Loucy (cell line): ENCODE results near the gene ANXA11.
"Not testable (repeated sequence)": the region's sequence is repeated elsewhere in the genome, so short reads cannot be mapped to it uniquely, and the experiment has no call there.

ENCODE experiments used
- H2AFZ ChIP-seq: fragments of 200-600 bp; sonication (generic); 2 replicates; pipeline ENCODE4 v1.6.0; 2016; ENCODE audit warnings: antibody characterized with exemption, mild to moderate bottlenecking, low read length, moderate library complexity
- H3F3A ChIP-seq: fragments of 200-600 bp; 2 replicates; pipeline ENCODE4 v1.6.0; 2016; ENCODE audit warnings: antibody characterized with exemption, low read depth, mild to moderate bottlenecking
- H3K27me3 ChIP-seq: fragments of 200-600 bp; sonication (generic); 2 replicates; pipeline ENCODE4 v1.6.1; 2014; ENCODE audit warnings: low read length, mild to moderate bottlenecking; ENCODE audit not compliant: insufficient read depth, poor library complexity, severe bottlenecking
- H3K36me3 ChIP-seq: fragments of 200-600 bp; sonication (generic); 2 replicates; pipeline ENCODE4 v1.6.1; 2016; ENCODE audit warnings: low read length; ENCODE audit not compliant: insufficient read depth
- H3K4me1 ChIP-seq: fragments of 200-600 bp; sonication (generic); 2 replicates; pipeline ENCODE4 v1.5.1; 2014; ENCODE audit warnings: low read length, mild to moderate bottlenecking; ENCODE audit not compliant: insufficient read depth, poor library complexity, severe bottlenecking
- H3K4me2 ChIP-seq: fragments of 200-600 bp; sonication (generic); 2 replicates; pipeline ENCODE4 v1.6.0; 2014; ENCODE audit warnings: antibody characterized with exemption, low read length, low read depth, mild to moderate bottlenecking; ENCODE audit not compliant: poor library complexity, severe bottlenecking
- H3K4me3 ChIP-seq: fragments of 200-600 bp; sonication (generic); 2 replicates; pipeline ENCODE4 v1.5.1; 2014; ENCODE audit warnings: low read length, mild to moderate bottlenecking, mixed read lengths; ENCODE audit not compliant: poor library complexity, severe bottlenecking
- H3K79me2 ChIP-seq: fragments of 200-600 bp; sonication (generic); 2 replicates; pipeline ENCODE4 v1.6.1; 2014; ENCODE audit warnings: low read length; ENCODE audit not compliant: insufficient read depth
- H3K9ac ChIP-seq: fragments of 200-600 bp; sonication (generic); 2 replicates; pipeline ENCODE4 v1.6.0; 2014; ENCODE audit warnings: mild to moderate bottlenecking, low read depth, low read length, moderate library complexity; ENCODE audit not compliant: poor library complexity, severe bottlenecking
- H3K9me2 ChIP-seq: fragments of 200-600 bp; sonication (generic); replicated peaks from 2 replicates; pipeline ENCODE4 v1.6.1; 2016; ENCODE audit warnings: low read depth, low read length, mixed read lengths
- H3K9me3 ChIP-seq: fragments of 200-600 bp; sonication (generic); 2 replicates; pipeline ENCODE4 v1.6.1; 2014; ENCODE audit warnings: mild to moderate bottlenecking, antibody characterized with exemption, low read length, low read depth; ENCODE audit not compliant: insufficient read depth
- H4K20me1 ChIP-seq: fragments of 200-600 bp; sonication (generic); 2 replicates; pipeline ENCODE4 v1.6.0; 2014; ENCODE audit warnings: antibody characterized with exemption, low read length, mild to moderate bottlenecking; ENCODE audit not compliant: insufficient read depth, poor library complexity, severe bottlenecking

The ANXA11 gene

GRCh38 chr10:80236457-80236856 is 31.1 kb upstream of the ANXA11 start:
- H3K9me2 ChIP-seq, H3K4me2 ChIP-seq, H3F3A ChIP-seq, H3K9me3 ChIP-seq, H4K20me1 ChIP-seq, H3K9ac ChIP-seq, H2AFZ ChIP-seq, H3K36me3 ChIP-seq, H3K4me1 ChIP-seq, H3K4me3 ChIP-seq, H3K79me2 ChIP-seq, H3K27me3 ChIP-seq: not testable (repeated sequence)

GRCh38 chr10:80234331-80235235 is 29.2 kb upstream of the ANXA11 start:
- not testable (repeated sequence) for H2AFZ ChIP-seq, H3K4me2 ChIP-seq, H3F3A ChIP-seq, H3K9me2 ChIP-seq, H3K9me3 ChIP-seq, H3K4me3 ChIP-seq, H3K36me3 ChIP-seq, H4K20me1 ChIP-seq, H3K79me2 ChIP-seq, H3K27me3 ChIP-seq, H3K9ac ChIP-seq, H3K4me1 ChIP-seq

- not testable (repeated sequence) for H3K9me3 ChIP-seq, H3K4me1 ChIP-seq, H3K9ac ChIP-seq, H3K9me2 ChIP-seq, H3F3A ChIP-seq, H3K27me3 ChIP-seq, H3K4me2 ChIP-seq, H3K79me2 ChIP-seq, H2AFZ ChIP-seq, H3K36me3 ChIP-seq, H4K20me1 ChIP-seq, H3K4me3 ChIP-seq
Measured at GRCh38 chr10:80233871-80234270, 28.5 kb upstream of the ANXA11 start.

- not testable (repeated sequence) for H3K36me3 ChIP-seq
Measured at GRCh38 chr10:80226723-80227122, 21.4 kb upstream of the ANXA11 start.

GRCh38 chr10:80223031-80223419 is 17.7 kb upstream of the ANXA11 start:
- not testable (repeated sequence) for H3K36me3 ChIP-seq, H3F3A ChIP-seq, H3K4me2 ChIP-seq, H3K4me3 ChIP-seq, H3K9me3 ChIP-seq, H3K4me1 ChIP-seq, H3K9me2 ChIP-seq, H3K79me2 ChIP-seq, H4K20me1 ChIP-seq, H2AFZ ChIP-seq, H3K9ac ChIP-seq, H3K27me3 ChIP-seq

More at GRCh38 chr10:80226723-80227122, 21.4 kb upstream of the ANXA11 start:
- H3K4me3 ChIP-seq, H3F3A ChIP-seq, H3K27me3 ChIP-seq, H3K4me2 ChIP-seq, H3K9me3 ChIP-seq, H2AFZ ChIP-seq, H3K4me1 ChIP-seq, H3K9ac ChIP-seq, H4K20me1 ChIP-seq, H3K9me2 ChIP-seq, H3K79me2 ChIP-seq: not testable (repeated sequence)

- not testable (repeated sequence) for H3K36me3 ChIP-seq, H4K20me1 ChIP-seq, H3K27me3 ChIP-seq, H3K9ac ChIP-seq, H3K9me3 ChIP-seq, H3K4me2 ChIP-seq, H3F3A ChIP-seq, H3K79me2 ChIP-seq, H2AFZ ChIP-seq, H3K9me2 ChIP-seq, H3K4me1 ChIP-seq, H3K4me3 ChIP-seq
Measured at GRCh38 chr10:80218878-80219277, 13.5 kb upstream of the ANXA11 start.

- not testable (repeated sequence) for H3K4me3 ChIP-seq, H3K9me2 ChIP-seq, H3F3A ChIP-seq, H3K27me3 ChIP-seq, H3K9me3 ChIP-seq, H3K4me1 ChIP-seq, H2AFZ ChIP-seq, H3K9ac ChIP-seq, H3K36me3 ChIP-seq, H3K79me2 ChIP-seq, H3K4me2 ChIP-seq, H4K20me1 ChIP-seq
Measured at GRCh38 chr10:80214368-80214982, 9.1 kb upstream of the ANXA11 start.
